Endothelial cell of umbilical vein (primary cell): ENCODE measurements around the gene ZNF326. TPM values are rescaled to one million over a fixed set of nuclear protein-coding genes. Genes with fewer than 3 reads are reported as not detected.

Experiments used
- BruUV-seq: library from RNA; stranded (reverse); fragments of 400-500 nt; replicated peaks from 2 replicates; lab custom pipeline; 2021; lab: Mats Ljungman, UMichigan
- CTCF ChIA-PET: fragments of 300-600, 350-600 bp; sonication (Branson Sonifier 250); formaldehyde crosslinking; loops from one replicate; lab custom pipeline; 2021; ENCODE audit warnings: antibody characterized with exemption, inconsistent platforms; lab: Charles Lee
- POLR2A ChIA-PET: fragments of 300-600, 350-600 bp; sonication (Branson Sonifier 250); formaldehyde crosslinking; loops from one replicate; lab custom pipeline; 2021; ENCODE audit warnings: antibody characterized with exemption, inconsistent platforms; lab: Charles Lee
- DNase-seq: peaks from one replicate; pipeline ENCODE4 v3.0.0-alpha.2; 2011; ENCODE audit warnings: low read depth, low spot score
- FAIRE-seq: peaks from 2 replicates; lab custom pipeline; 2011; peaks lifted over from hg19 to GRCh38; lab: Jason Lieb, UNC
- H2AFZ ChIP-seq: 2 replicates; pipeline ENCODE4 v1.6.0; 2012; ENCODE audit warnings: low read depth, low read length, control low read depth, inconsistent platforms
- H3K27ac ChIP-seq: 2 replicates; pipeline ENCODE4 v1.5.1; 2011; ENCODE audit warnings: low read depth, mild to moderate bottlenecking, control low read depth, low read length, moderate library complexity; ENCODE audit not compliant: insufficient read depth
- H3K27me3 ChIP-seq, 2 experiments: 2 replicates each; pipeline versions ENCODE4 v1.6.0 to v1.6.1; 2011; ENCODE audit warnings: low read length in 2 of 2, mixed read lengths in 1 of 2; ENCODE audit not compliant: control insufficient read depth in 2 of 2, insufficient read depth in 2 of 2
- H3K36me3 ChIP-seq, 2 experiments: 2 replicates in 1 of 2; 3 replicates in 1 of 2; pipeline ENCODE4 v1.5.1; 2011; ENCODE audit warnings: low read length in 2 of 2, mild to moderate bottlenecking in 1 of 2, moderate library complexity in 1 of 2; ENCODE audit not compliant: control insufficient read depth in 2 of 2, insufficient read depth in 2 of 2; ENCODE audit errors: extremely low read depth in 1 of 2
- H3K4me1 ChIP-seq: 3 replicates; pipeline ENCODE4 v1.5.1; 2011; ENCODE audit warnings: mild to moderate bottlenecking, low read length; ENCODE audit not compliant: control insufficient read depth, insufficient read depth; ENCODE audit errors: extremely low read depth
- H3K4me2 ChIP-seq: 2 replicates; pipeline ENCODE4 v1.6.1; 2011; ENCODE audit warnings: low read length, control low read depth, mixed read lengths; ENCODE audit not compliant: insufficient read depth
- H3K4me3 ChIP-seq, 3 experiments: fragments of 200-600 bp in 1 of 3; sonication (generic), shearing (Covaris generic) in 1 of 3; replicated peaks in 1 of 3; 2 replicates each; pipeline ENCODE4 v1.5.1; 2011 to 2016; ENCODE audit warnings: control low read depth in 3 of 3, low read length in 3 of 3, mild to moderate bottlenecking in 2 of 3, inconsistent platforms in 1 of 3, low read depth in 1 of 3, moderate library complexity in 1 of 3; ENCODE audit not compliant: insufficient read depth in 1 of 3
- H3K79me2 ChIP-seq: 2 replicates; pipeline ENCODE4 v1.6.0; 2012; ENCODE audit warnings: low read length, inconsistent platforms; ENCODE audit not compliant: control insufficient read depth, insufficient read depth
- H3K9ac ChIP-seq: replicated peaks from 2 replicates; pipeline ENCODE3; 2011; ENCODE audit warnings: low read length, control low read depth; ENCODE audit not compliant: insufficient read depth; ENCODE audit errors: extremely low read depth
- H3K9me1 ChIP-seq: replicated peaks from 3 replicates; pipeline ENCODE4 v1.6.0; 2011; ENCODE audit warnings: mild to moderate bottlenecking, low read length; ENCODE audit not compliant: control insufficient read depth, insufficient read depth; ENCODE audit errors: extremely low read depth
- H3K9me3 ChIP-seq: replicated peaks from 2 replicates; pipeline ENCODE4 v1.5.1; 2012; ENCODE audit warnings: low read length, inconsistent platforms; ENCODE audit not compliant: control insufficient read depth, insufficient read depth
- H4K20me1 ChIP-seq: replicated peaks from 2 replicates; pipeline ENCODE3; 2011; ENCODE audit warnings: mild to moderate bottlenecking, low read length; ENCODE audit not compliant: control insufficient read depth, insufficient read depth; ENCODE audit errors: extremely low read depth
- EZH2 ChIP-seq: IDR thresholded peaks from 2 replicates; pipeline ENCODE4 v1.6.1; 2012; ENCODE audit warnings: borderline replicate concordance, low read depth, mild to moderate bottlenecking, moderate library complexity, low read length, inconsistent platforms; ENCODE audit not compliant: severe bottlenecking
- FOS ChIP-seq: IDR thresholded peaks from 2 replicates; pipeline ENCODE4 v1.6.1; 2011; ENCODE audit warnings: mild to moderate bottlenecking, low read length, moderate library complexity, borderline replicate concordance; ENCODE audit not compliant: insufficient read depth
- GATA2 ChIP-seq: IDR thresholded peaks from 2 replicates; pipeline ENCODE4 v1.7.0; 2011; ENCODE audit warnings: low read depth, mild to moderate bottlenecking, moderate library complexity, mixed read lengths, low read length; ENCODE audit not compliant: insufficient read length, insufficient read depth
- JUN ChIP-seq: IDR thresholded peaks from 2 replicates; pipeline ENCODE4 v1.6.1; 2011; ENCODE audit warnings: borderline replicate concordance, low read depth; ENCODE audit not compliant: insufficient read length, insufficient read depth
- MAX ChIP-seq: IDR thresholded peaks from 2 replicates; pipeline ENCODE4 v1.6.1; 2011; ENCODE audit not compliant: insufficient read depth, insufficient read length
- MYC ChIP-seq: IDR thresholded peaks from one replicate; pipeline ENCODE4 v1.6.1; 2011; ENCODE audit warnings: mild to moderate bottlenecking, low read depth, low read length
- POLR2A ChIP-seq: IDR thresholded peaks from 2 replicates; pipeline ENCODE4 v1.6.1; 2012; ENCODE audit warnings: low read depth, mild to moderate bottlenecking, control low read depth, low read length
- POLR2AphosphoS5 ChIP-seq: IDR thresholded peaks from 2 replicates; pipeline ENCODE4 v1.6.1; 2012; ENCODE audit warnings: low read depth, mild to moderate bottlenecking, control low read depth, low read length, moderate library complexity; ENCODE audit not compliant: insufficient read depth
- dilution Hi-C: fragments of 300-500 bp; cut with MboI; formaldehyde crosslinking; loops from one replicate; pipeline ENCODE4 v1.15.0; 2019; ENCODE audit warnings: low sequenced_read_pairs; ENCODE audit not compliant: extremely low pct_ligation_motif_present
- intact Hi-C: fragments of 100-400 bp; cut with micrococcal nuclease; formaldehyde crosslinking; loops from one replicate; pipeline ENCODE4 v1.10.0; 2022
- polyA plus RNA-seq, 4 experiments: library from polyadenylated mRNA; depleted of rRNA in 3 of 4; stranded (reverse) in 3 of 4; unstranded in 1 of 4; fragments of >200 nt; gene quantifications; 2 replicates each; pipeline versions ENCODE4 v1.2.1 to v1.2.3, GENCODE V29; 2011 to 2012; ENCODE audit warnings: missing spikeins in 1 of 4
- total RNA-seq: library from RNA; stranded (reverse); gene quantifications from 2 replicates; pipeline ENCODE4 v1.2.3, GENCODE V29; 2021
- TF ChIP-seq, protein P1 (sequence below), 2 donors: IDR thresholded peaks; 1 replicate in 1 of 2; 2 replicates in 1 of 2; pipeline ENCODE4 v1.5.1; 2011; ENCODE audit warnings: low read length in 2 of 2, mild to moderate bottlenecking in 2 of 2, moderate library complexity in 2 of 2, control low read depth in 1 of 2, inconsistent platforms in 1 of 2, low read depth in 1 of 2; ENCODE audit not compliant: insufficient read depth in 1 of 2; ENCODE audit errors: extremely low read depth in 1 of 2

ZNF326 gene
- total and polyA plus RNA-seq, 2 donors (not counting 3 experiments of a cell fraction or from before 2014, with no cell fraction given): 13.1 to 29.9 TPM

DNA sequence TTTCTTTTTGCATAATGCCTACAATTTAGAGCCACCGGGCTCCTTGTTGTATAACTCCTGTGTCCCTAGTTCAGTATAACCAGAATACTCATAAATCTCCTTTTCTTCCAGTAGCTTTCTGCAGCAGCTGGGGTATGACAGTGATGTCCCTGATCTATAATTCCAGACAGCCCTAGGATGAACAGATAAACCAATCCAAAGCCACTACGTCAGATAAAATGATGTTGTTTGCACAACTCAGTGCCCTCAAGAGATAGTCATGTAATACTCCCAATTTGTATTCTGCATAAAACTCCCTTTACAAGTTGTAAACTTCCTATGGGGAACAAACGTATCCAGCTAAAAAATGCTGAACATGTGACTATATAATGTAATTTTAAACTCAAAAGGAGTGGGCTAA lies 44.7 kb downstream of the ZNF326 start:
- Histone ChIP-seq H3K4me1 (peaks cover 5% of the 10 kb centered on the region), H3K79me2 (no peaks in the 10 kb centered on the region), H3K4me3 (no peak overlapping the region), H3K27ac (no peak overlapping the region), H3K36me3 (no peaks in the 10 kb centered on the region), H4K20me1 (no peaks in the 10 kb centered on the region), H3K9me3 (no peaks in the 10 kb centered on the region), H3K4me2 (no peak overlapping the region), H3K9me1 (no peaks in the 10 kb centered on the region), H3K27me3 (no peaks in the 10 kb centered on the region), H3K9ac (no peak overlapping the region), H2AFZ (no peak overlapping the region)
- no peak for FAIRE-seq
- no TSS peak for BruUV-seq
- intact Hi-C loops (loop anchor here (10.0 kb wide), 1 partner anchor 1245 kb away; no protein-coding TSS in a partner anchor), dilution Hi-C loops (no loop called here)
- DNase-seq: no peak
- POLR2A ChIA-PET: no interaction called here
- CTCF ChIA-PET: interaction anchor here (1.7 kb wide), 1 partner anchor 259 kb away, joined by 3 read pairs; no protein-coding TSS in a partner anchor
- TF ChIP-seq, protein P1, sequence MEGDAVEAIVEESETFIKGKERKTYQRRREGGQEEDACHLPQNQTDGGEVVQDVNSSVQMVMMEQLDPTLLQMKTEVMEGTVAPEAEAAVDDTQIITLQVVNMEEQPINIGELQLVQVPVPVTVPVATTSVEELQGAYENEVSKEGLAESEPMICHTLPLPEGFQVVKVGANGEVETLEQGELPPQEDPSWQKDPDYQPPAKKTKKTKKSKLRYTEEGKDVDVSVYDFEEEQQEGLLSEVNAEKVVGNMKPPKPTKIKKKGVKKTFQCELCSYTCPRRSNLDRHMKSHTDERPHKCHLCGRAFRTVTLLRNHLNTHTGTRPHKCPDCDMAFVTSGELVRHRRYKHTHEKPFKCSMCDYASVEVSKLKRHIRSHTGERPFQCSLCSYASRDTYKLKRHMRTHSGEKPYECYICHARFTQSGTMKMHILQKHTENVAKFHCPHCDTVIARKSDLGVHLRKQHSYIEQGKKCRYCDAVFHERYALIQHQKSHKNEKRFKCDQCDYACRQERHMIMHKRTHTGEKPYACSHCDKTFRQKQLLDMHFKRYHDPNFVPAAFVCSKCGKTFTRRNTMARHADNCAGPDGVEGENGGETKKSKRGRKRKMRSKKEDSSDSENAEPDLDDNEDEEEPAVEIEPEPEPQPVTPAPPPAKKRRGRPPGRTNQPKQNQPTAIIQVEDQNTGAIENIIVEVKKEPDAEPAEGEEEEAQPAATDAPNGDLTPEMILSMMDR (IDR thresholded peaks at IDR 0.05; ENCODE audit: extremely low read depth in 1 of 2, insufficient read depth in 1 of 2, low read depth in 1 of 2, low read length in 2 of 2): no peak
- TF ChIP-seq MYC: no peak
- no peak for TF ChIP-seq MAX
- no peak for TF ChIP-seq POLR2AphosphoS5
- no peak for TF ChIP-seq GATA2
- no peak for TF ChIP-seq FOS
- TF ChIP-seq EZH2: no peak
- no peak for TF ChIP-seq POLR2A
- TF ChIP-seq JUN: no peak
